K562 (cell line): Measurements from ENCODE around the gene NTN3. TPM values are rescaled to one million over a fixed set of nuclear protein-coding genes. Genes with fewer than 3 reads are reported as not detected.

Experiments
- CBX8 ChIP-seq: fragments of 200-600 bp; sonication (generic); IDR thresholded peaks from 2 replicates; pipeline ENCODE4 v1.6.1; 2012; ENCODE audit warnings: borderline replicate concordance, mixed run types, low read depth, mild to moderate bottlenecking, moderate library complexity, mixed read lengths, low read length, control low read depth, inconsistent platforms; ENCODE audit not compliant: poor library complexity, severe bottlenecking; ENCODE audit errors: extremely low read depth
- CEBPG ChIP-seq, 3 experiments: fragments of 200-800 bp in 1 of 3; sonication (Bioruptor generic) in 1 of 3; sonication (generic) in 1 of 3; formaldehyde crosslinking in 1 of 3; IDR thresholded peaks in 2 of 3; conservative IDR thresholded peaks in 1 of 3; 2 replicates each; pipeline versions ENCODE4 v1.6.1 to v1.8.0; 2016 to 2022; ENCODE audit warnings: missing compliant biosample characterization in 2 of 3, missing genetic modification characterization in 2 of 3, mild to moderate bottlenecking in 1 of 3, missing genetic modification reagents in 1 of 3
- EZH2 ChIP-seq: IDR thresholded peaks from 2 replicates; pipeline ENCODE4 v1.6.1; 2012; ENCODE audit warnings: low read depth, mild to moderate bottlenecking, inconsistent platforms, low read length, borderline replicate concordance
- HOXB6 ChIP-seq: fragments of 250-450 bp; sonication (Bioruptor Pico); IDR thresholded peaks from 2 replicates; pipeline ENCODE4 v1.5.1; 2022; ENCODE audit warnings: mild to moderate bottlenecking, borderline replicate concordance
- JUNB ChIP-seq: fragments of 450-650 bp; formaldehyde crosslinking; conservative IDR thresholded peaks from 2 replicates; pipeline ENCODE4 v1.4.0; 2020; ENCODE audit warnings: mild to moderate bottlenecking
- KDM1A ChIP-seq, 2 experiments: fragments of 450-650 bp; IDR thresholded peaks; 2 replicates each; pipeline ENCODE4 v1.6.1; 2016; ENCODE audit warnings: mild to moderate bottlenecking in 2 of 2
- LEF1 ChIP-seq: fragments of 450-650 bp; IDR thresholded peaks from 2 replicates; pipeline ENCODE4 v1.6.1; 2016; ENCODE audit warnings: mild to moderate bottlenecking
- MAZ ChIP-seq, 2 experiments: fragments of 450-650 bp in 1 of 2; sonication (generic) in 1 of 2; formaldehyde crosslinking; IDR thresholded peaks in 1 of 2; conservative IDR thresholded peaks in 1 of 2; 2 replicates each; pipeline versions ENCODE4 v1.4.0 to v1.5.0; 2020; ENCODE audit warnings: mild to moderate bottlenecking in 1 of 2, missing genetic modification reagents in 1 of 2
- MED1 ChIP-seq: sonication (generic); formaldehyde crosslinking; IDR thresholded peaks from 2 replicates; pipeline ENCODE4 v1.8.1; 2023; ENCODE audit warnings: missing genetic modification reagents, borderline replicate concordance
- NR4A1 ChIP-seq, 2 experiments: fragments of 250-450 bp in 1 of 2; fragments of 450-650 bp in 1 of 2; sonication (Bioruptor Pico) in 1 of 2; IDR thresholded peaks; 2 replicates each; pipeline versions ENCODE4 v1.4.0 to v1.6.1; 2016 to 2020; ENCODE audit warnings: mild to moderate bottlenecking in 2 of 2, missing compliant biosample characterization in 1 of 2, missing genetic modification characterization in 1 of 2, moderate library complexity in 1 of 2
- NRF1 ChIP-seq, 2 experiments: fragments of 450-650 bp; IDR thresholded peaks in 1 of 2; conservative IDR thresholded peaks in 1 of 2; 2 replicates each; pipeline ENCODE4 v1.6.1; 2014; ENCODE audit warnings: mild to moderate bottlenecking in 2 of 2
- PHF20 ChIP-seq: fragments of 450-650 bp; IDR thresholded peaks from 2 replicates; pipeline ENCODE4 v1.6.1; 2018; ENCODE audit not compliant: partially characterized antibody
- POLR2G ChIP-seq: fragments of 200-400 bp; formaldehyde crosslinking; IDR thresholded peaks from 2 replicates; pipeline ENCODE4 v1.6.1; 2017; ENCODE audit warnings: low read depth, mild to moderate bottlenecking, antibody characterized with exemption, low read length, moderate library complexity
- PPARD ChIP-seq: fragments of 250-450 bp; sonication (Bioruptor Pico); IDR thresholded peaks from 2 replicates; pipeline ENCODE4 v1.8.0; 2022; ENCODE audit warnings: inconsistent platforms, mild to moderate bottlenecking, moderate library complexity
- RUNX1 ChIP-seq: sonication (generic); IDR thresholded peaks from 2 replicates; pipeline ENCODE4 v1.6.1; 2016; ENCODE audit warnings: antibody characterized with exemption, low read depth
- SMARCA5 ChIP-seq: fragments of 450-650 bp; IDR thresholded peaks from 2 replicates; pipeline ENCODE4 v1.6.1; 2016
- SNIP1 ChIP-seq: fragments of 450-650 bp; IDR thresholded peaks from 2 replicates; pipeline ENCODE4 v1.7.1; 2017; ENCODE audit warnings: low read depth, mild to moderate bottlenecking
- TCF3 ChIP-seq: sonication (generic); formaldehyde crosslinking; IDR thresholded peaks from 2 replicates; pipeline ENCODE4 v1.4.0; 2020; ENCODE audit warnings: mild to moderate bottlenecking, missing genetic modification reagents
- TCFL5 ChIP-seq: fragments of 250-450 bp; sonication (Bioruptor Pico); conservative IDR thresholded peaks from 2 replicates; pipeline ENCODE4 v1.6.1; 2021; ENCODE audit warnings: mild to moderate bottlenecking, moderate library complexity, matching md5 sums
- TOE1 ChIP-seq, 2 experiments: fragments of 450-650 bp in 1 of 2; sonication (generic) in 1 of 2; formaldehyde crosslinking in 1 of 2; IDR thresholded peaks; 2 replicates each; pipeline versions ENCODE4 v1.7.1 to v1.8.0; 2016 to 2022; ENCODE audit warnings: borderline replicate concordance in 2 of 2, mild to moderate bottlenecking in 2 of 2, antibody characterized with exemption in 1 of 2, inconsistent platforms in 1 of 2, low read depth in 1 of 2, missing genetic modification reagents in 1 of 2, moderate library complexity in 1 of 2
- ZBTB1 ChIP-seq: sonication (generic); formaldehyde crosslinking; IDR thresholded peaks from 2 replicates; pipeline ENCODE4 v1.8.1; 2023; ENCODE audit warnings: missing genetic modification reagents, low read depth, mild to moderate bottlenecking, borderline replicate concordance
- ZNF224 ChIP-seq: sonication (generic); formaldehyde crosslinking; IDR thresholded peaks from 2 replicates; pipeline ENCODE4 v1.8.0; 2022; ENCODE audit warnings: mild to moderate bottlenecking, missing genetic modification reagents
- ZNF644 ChIP-seq: fragments of 200-800 bp; sonication (Bioruptor generic); IDR thresholded peaks from 2 replicates; pipeline ENCODE4 v1.6.1; 2016; ENCODE audit warnings: low read depth, missing genetic modification characterization, missing compliant biosample characterization
- ZNF77 ChIP-seq: fragments of 250-450 bp; sonication (Bioruptor Pico); IDR thresholded peaks from 2 replicates; pipeline ENCODE4 v1.5.0; 2020
- ZNF785 ChIP-seq: fragments of 250-450 bp; sonication (Bioruptor Pico); IDR thresholded peaks from 2 replicates; pipeline ENCODE4 v1.4.0; 2020; ENCODE audit warnings: mild to moderate bottlenecking
- polyA plus RNA-seq, 8 experiments: library from polyadenylated mRNA; depleted of rRNA in 4 of 8; stranded (reverse) in 5 of 8; unstranded in 3 of 8; fragments of >200 nt; fragmentation: Nextera tagmentation in 2 of 8; fragmentation: Illumina TruSeq in 1 of 8; extraction: Ambion mirVana in 2 of 8; extraction: Trizol in 1 of 8; gene quantifications; 2 replicates each; pipeline versions ENCODE4 v1.2.1 to v1.2.3, GENCODE V29; 2011 to 2014; ENCODE audit warnings: inconsistent platforms in 1 of 8, missing spikeins in 1 of 8
- total RNA-seq, 7 experiments: library from RNA; depleted of rRNA in 6 of 7; stranded (reverse); fragments of >200 nt in 6 of 7; fragmentation: Illumina TruSeq in 2 of 7; extraction: Trizol in 2 of 7; gene quantifications; 2 replicates each; pipeline versions ENCODE4 v1.2.1 to v1.2.3, GENCODE V29; 2011 to 2021; ENCODE audit warnings: low replicate concordance in 1 of 7
- TF ChIP-seq, protein P1 (sequence below): fragments of 250-450 bp; sonication (Bioruptor Pico); IDR thresholded peaks from 2 replicates; pipeline ENCODE4 v1.8.0; 2021; ENCODE audit warnings: mild to moderate bottlenecking, moderate library complexity
- TF ChIP-seq, protein P2 (sequence below): sonication (generic); IDR thresholded peaks from 2 replicates; pipeline ENCODE4 v1.6.1; 2016

NTN3 gene
- total and polyA plus RNA-seq, 9 of the 15 experiments (the other 6 are each of a cell fraction or from before 2014, with no cell fraction given): not detected

DNA sequence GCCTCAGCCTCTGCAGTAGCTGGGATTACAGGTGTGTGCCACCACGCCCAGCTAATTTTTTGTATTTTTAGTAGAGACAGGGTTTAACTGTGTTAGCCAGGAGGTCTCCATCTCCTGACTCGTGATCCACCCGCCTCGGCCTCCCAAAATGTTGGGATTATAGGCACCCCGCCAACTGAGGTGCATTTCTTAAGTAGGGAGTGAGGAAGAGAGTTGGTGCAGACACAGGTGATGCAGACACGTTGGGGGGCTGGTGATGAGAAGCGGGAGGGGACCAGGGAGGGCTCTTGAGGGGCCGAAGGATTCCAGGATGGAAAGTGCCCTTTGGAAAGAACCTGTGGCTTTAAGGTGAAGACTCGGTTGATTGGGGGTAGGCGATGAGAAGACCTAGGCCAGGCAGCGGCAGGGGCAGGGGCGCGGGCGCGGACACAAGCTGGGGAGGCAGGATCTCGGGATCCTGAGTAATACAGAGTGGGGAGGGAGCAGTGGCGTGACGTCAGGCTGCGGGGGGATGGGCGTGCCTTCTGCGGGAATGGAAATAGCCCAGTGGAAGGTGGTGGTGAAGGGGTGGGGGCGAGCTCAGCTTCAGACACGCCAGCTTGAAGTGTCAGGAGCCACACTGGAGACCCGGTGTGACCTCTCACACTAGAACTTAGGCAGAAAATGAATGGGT, 40.2 kb downstream of the NTN3 start (continued):
- TF ChIP-seq, protein P1, sequence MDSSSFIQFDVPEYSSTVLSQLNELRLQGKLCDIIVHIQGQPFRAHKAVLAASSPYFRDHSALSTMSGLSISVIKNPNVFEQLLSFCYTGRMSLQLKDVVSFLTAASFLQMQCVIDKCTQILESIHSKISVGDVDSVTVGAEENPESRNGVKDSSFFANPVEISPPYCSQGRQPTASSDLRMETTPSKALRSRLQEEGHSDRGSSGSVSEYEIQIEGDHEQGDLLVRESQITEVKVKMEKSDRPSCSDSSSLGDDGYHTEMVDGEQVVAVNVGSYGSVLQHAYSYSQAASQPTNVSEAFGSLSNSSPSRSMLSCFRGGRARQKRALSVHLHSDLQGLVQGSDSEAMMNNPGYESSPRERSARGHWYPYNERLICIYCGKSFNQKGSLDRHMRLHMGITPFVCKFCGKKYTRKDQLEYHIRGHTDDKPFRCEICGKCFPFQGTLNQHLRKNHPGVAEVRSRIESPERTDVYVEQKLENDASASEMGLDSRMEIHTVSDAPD (CRISPR knock-in tag): no peak
- TF ChIP-seq NR4A1 (CRISPR knock-in tag; IDR thresholded peaks at IDR 0.05) (no peak), NR4A1 (tag; IDR thresholded peaks at IDR 0.05) (no peak), ZNF785 (CRISPR knock-in tag) (no peak), PPARD (CRISPR knock-in tag) (no peak), CEBPG (CRISPR knock-in tag; IDR thresholded peaks at IDR 0.05) (no peak), CEBPG (tag; conservative IDR thresholded peaks at IDR 0.05 in 1 of 2, IDR thresholded peaks at IDR 0.05 in 1 of 2) (no peak), ZNF644 (no peak), ZBTB1 (no peak), JUNB (CRISPR knock-in tag) (no peak), CBX8 (no peak), TCFL5 (CRISPR knock-in tag) (no peak), SNIP1 (no peak), LEF1 (no peak), MED1 (CRISPR knock-in tag) (no peak), HOXB6 (CRISPR knock-in tag) (no peak), NRF1 (conservative IDR thresholded peaks at IDR 0.05 in 1 of 2, IDR thresholded peaks at IDR 0.05 in 1 of 2) (peak; percentile 18 to 36; a peak in 2 of 4 replicates), TOE1 (IDR thresholded peaks at IDR 0.05; ENCODE audit: borderline replicate concordance) (no peak; the same call in none of the 2 replicates), TOE1 (CRISPR knock-in tag; IDR thresholded peaks at IDR 0.05; ENCODE audit: borderline replicate concordance, low read depth) (0 out of 2 replicates have a peak, but pooled peaks have one; percentile 27), MAZ (CRISPR knock-in tag; conservative IDR thresholded peaks at IDR 0.05 in 1 of 2, IDR thresholded peaks at IDR 0.05 in 1 of 2) (no peak), ZNF77 (CRISPR knock-in tag) (no peak), ZNF224 (no peak), SMARCA5 (no peak), PHF20 (no peak), KDM1A (IDR thresholded peaks at IDR 0.05) (peak in 1 of 2 experiments; percentile 94; a peak in 2 of 4 replicates), RUNX1 (no peak), POLR2G (0 out of 2 replicates have a peak, but pooled peaks have one; percentile 29), TCF3 (CRISPR knock-in tag) (no peak), EZH2 (no peak)
- TF ChIP-seq, protein P2, sequence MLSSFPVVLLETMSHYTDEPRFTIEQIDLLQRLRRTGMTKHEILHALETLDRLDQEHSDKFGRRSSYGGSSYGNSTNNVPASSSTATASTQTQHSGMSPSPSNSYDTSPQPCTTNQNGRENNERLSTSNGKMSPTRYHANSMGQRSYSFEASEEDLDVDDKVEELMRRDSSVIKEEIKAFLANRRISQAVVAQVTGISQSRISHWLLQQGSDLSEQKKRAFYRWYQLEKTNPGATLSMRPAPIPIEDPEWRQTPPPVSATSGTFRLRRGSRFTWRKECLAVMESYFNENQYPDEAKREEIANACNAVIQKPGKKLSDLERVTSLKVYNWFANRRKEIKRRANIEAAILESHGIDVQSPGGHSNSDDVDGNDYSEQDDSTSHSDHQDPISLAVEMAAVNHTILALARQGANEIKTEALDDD: no peak
